CD4-positive, alpha-beta T cell treated with Interferon gamma for 1 hour (primary cell): ENCODE measurements around the gene TIE1.

Experiments
- DNase-seq: peaks from one replicate; pipeline ENCODE4 v3.0.0-alpha.2; 2020

Gene TIE1

DNA sequence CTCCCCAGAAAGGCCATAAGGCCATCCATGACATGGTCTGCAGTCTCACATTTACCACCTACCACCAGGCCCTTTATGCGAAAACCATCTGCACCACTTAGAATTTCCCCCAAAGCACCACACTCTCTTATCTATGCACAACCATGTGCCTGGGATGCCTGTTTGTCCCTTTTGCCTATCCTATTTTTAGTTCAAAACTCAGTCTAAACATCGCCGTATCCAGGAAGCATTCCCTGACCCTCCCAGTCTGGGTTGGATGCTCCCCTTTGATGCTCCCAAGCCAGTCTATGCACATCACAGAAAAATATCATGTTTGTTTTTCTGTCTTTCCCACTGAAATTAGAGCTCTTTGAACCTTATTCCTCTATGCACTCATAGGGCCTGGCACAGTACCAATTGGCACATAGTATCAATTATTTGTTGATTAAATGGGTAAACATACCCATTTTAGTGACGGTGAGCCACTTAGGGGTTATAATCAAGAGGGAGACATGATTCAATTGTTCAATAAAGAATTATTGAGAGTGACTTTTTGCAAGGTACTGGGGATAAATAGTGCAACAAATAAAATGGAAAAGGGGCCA, 43.6 kb downstream of the TIE1 start:
- no peak for DNase-seq

DNA sequence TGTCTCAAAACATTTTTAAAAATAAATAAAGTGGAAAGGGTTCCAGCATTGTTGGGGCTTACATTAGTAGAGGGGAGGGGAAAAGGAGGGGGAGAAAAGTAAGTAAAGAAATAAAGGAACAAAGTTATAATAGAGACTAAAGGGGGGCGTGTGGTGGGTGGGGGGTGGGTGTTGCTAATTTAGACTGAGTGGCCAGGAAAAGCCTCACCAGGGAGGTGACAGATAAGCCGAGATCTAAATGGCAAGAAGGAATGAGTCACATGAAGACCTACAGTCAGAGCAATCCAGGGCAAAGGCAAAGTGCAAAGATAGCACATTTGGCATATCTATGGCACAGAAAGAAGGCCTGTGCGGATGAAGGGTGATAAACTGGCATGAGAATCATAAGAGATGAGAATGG, 44.3 kb downstream of the TIE1 start:
- no peak for DNase-seq

DNA sequence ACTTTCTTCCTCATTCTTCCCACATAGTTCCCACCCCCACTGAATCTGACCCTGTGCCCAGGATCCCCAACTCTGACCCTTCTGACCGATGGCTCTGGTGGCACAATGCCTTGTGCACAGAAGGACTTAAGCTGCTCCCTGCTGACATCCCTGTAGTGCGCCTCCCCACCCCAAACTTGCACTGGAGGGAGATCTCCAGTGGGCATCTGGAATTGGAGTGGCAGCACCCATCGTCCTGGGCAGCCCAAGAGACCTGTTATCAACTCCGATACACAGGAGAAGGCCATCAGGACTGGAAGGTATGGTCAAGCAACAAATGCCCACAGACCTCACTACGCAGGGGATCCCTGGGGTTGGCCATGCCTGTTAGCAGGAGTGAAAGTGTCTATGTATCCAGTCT, 45.9 kb downstream of the TIE1 start:
- DNase-seq, result no peak

DNA sequence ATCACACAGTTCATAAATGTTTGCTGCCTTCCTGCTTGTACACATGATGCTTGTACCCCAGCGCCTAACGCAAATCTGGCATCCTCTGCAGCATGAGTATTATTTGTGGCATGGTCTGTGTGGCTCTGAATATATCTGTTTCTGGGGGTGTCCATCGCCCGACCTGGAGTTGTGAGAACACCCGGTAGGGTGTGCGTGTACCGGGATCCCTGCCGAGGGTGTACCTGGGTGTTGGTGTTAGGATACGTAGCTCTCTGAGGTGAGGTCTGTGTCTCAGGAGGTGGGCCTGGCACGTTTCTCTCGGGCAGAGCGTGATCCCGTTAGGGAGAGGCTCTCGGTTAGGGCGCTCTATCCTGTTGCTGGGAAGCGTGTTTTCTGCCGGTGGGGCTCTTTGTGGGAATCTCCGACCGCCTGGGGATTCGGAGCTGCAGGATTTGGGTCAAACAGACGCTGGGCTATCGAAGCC, 47.6 kb downstream of the TIE1 start:
- no peak for DNase-seq

DNA sequence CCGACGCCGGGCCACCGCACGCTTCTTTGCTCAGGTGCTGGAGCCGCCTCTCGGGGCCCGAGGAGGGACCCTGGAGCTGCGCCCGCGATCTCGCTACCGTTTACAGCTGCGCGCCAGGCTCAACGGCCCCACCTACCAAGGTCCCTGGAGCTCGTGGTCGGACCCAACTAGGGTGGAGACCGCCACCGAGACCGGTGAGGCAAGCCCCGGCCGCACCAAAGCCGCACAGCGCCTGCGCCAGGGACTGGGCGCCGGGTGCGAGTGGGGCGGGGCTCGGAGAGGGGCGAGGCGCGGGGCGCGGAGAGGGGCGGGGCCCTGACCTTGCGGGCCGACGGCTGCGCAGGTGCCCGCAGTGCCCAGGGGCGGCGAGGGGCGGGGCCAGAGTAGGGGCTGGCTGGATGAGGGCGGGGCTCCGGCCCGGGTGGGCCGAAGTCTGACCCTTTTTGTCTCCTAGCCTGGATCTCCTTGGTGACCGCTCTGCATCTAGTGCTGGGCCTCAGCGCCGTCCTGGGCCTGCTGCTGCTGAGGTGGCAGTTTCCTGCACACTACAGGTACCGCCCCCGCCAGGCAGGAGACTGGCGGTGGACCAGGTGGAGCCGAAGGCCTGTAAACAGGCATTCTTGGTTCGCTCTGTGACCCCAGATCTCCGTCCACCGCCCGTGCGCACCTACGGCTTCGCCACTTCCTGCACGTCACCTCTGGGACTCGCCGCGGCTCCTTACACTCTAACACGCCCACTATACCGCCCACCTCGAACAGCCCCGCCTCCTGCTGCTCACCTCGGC, 48.2 kb downstream of the TIE1 start:
- peak; percentile 91 for DNase-seq

DNA sequence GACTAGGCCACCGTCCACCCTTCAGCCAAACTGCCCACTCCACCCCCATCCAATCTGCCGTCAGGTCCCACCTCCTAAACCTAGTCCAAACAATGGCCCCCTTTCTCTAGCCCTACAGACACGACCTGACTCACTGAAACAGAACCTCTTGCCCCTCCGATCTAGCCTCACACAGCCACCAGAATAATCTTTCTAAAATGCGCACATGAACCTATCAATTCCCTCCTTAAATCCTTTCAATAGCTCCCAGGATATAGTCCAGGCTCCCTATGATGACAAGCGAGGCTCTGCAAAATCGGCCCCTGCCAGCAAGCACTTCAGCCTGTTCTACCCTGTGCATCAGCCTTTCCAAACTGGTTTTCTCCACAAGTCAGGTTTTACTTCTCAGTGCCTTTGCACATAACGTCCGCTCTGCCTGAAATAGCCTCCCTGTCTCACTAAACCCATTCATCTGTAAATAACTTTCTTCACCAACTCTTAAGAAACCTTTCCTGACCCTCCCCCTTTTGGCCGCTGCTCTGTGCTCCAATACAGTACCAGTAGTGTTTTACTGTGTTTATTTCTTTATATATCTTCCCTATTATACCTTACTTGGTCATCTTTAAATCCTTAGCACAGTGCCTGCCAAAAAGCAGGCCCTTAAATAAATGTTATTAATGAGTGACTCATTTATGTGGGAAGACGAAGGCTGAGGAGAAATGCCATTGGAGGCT, 49.0 kb downstream of the TIE1 start:
- DNase-seq, result no peak

DNA sequence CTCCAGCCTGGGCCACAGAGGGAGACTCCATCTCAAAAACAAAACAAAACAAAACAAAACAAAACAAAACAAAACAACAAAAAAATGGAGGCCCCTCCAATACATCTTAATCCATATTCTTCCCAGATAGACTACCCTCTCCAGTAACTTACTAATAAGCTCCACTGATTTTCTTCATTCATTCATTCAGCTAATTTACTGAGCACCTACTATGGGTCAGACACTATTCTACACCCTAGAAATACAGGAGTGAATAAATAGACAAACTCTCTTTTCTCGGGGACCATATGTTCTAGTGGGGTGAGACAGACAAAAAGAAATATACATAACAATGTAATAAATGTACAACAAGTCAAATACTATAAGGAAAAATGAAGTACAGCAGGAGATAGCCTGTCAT, 50.2 kb downstream of the TIE1 start:
- DNase-seq, result no peak

DNA sequence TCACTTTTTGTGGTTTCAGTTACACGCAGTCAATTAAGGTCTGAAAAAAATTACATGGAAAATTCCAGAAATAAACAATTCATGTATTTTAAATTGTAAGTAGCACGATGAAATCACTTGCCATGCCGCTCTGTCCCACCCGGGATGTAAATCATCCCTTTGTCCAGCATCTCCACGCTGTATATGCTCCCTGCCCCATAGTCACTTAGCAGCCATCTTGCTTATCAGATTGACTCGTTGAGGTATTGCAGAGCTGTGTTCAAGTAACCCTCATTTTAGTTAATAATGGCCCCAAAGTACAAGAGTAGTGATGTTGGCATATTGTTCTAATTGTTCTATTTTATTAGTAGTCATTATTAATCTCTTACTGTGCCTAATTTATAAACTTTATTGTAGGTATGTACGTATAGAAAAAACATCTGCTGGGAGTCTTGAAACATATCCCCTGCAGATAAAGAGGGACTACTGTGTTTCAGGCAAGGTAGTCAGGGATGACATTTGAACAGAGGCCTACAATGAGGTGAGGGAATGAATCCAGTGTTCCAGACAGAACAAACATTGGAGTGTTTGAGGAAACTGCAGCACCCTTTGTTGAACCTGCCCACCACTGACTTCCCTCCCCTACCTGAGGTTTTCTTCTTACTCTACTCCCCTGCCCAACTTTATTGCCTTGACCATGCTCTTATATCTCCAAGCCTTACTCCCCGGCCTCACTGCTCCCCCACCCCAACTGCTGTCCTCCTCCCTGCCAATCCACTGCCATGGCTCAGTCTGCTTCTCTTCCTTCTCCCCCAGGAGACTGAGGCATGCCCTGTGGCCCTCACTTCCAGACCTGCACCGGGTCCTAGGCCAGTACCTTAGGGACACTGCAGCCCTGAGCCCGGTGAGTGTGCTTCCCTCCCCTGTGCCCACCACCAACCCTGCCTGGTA, 50.9 kb downstream of the TIE1 start:
- no peak for DNase-seq

DNA sequence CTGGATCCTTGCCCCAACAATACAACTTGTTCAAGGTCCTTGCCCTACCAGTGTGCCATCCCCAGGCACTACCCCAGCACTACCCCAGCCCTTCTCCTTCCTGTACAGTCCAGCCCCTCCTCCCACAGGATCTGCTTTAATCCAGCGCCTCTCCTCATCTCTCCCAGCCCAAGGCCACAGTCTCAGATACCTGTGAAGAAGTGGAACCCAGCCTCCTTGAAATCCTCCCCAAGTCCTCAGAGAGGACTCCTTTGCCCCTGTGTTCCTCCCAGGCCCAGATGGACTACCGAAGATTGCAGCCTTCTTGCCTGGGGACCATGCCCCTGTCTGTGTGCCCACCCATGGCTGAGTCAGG, 51.5 kb downstream of the TIE1 start:
- DNase-seq, result no peak

DNA sequence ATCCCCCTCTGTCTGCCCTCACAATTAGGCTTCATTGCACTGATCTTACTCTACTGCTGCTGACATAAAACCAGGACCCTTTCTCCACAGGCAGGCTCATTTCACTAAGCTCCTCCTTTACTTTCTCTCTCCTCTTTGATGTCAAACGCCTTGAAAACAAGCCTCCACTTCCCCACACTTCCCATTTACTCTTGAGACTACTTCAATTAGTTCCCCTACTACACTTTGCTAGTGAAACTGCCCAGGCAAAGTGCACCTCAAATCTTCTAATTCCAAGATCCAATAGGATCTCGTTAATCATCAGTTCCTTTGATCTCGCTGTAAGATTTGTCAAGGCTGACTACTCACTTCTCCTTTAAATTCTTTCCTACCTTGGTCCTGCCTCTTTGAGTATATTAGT, 52.1 kb downstream of the TIE1 start:
- DNase-seq, result no peak

DNA sequence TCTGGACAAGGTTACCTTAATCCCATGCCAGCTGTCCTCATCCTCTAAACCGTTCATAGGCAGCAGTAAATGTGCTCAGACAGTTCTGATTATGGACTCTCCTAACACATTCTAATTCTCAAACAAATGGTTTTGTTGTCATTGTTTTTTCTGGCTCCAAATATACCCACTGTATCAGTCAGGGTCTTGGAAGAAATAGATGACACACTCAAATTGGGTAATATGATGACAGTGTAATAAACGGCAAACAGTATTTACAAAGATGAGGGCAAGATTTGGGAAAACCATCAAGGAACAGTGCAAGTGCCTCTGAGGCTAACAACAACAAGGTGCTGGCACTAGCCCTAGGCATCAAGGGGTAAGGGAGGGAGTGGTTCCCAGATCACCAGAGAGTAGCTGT, 53.7 kb downstream of the TIE1 start:
- DNase-seq, result no peak

DNA sequence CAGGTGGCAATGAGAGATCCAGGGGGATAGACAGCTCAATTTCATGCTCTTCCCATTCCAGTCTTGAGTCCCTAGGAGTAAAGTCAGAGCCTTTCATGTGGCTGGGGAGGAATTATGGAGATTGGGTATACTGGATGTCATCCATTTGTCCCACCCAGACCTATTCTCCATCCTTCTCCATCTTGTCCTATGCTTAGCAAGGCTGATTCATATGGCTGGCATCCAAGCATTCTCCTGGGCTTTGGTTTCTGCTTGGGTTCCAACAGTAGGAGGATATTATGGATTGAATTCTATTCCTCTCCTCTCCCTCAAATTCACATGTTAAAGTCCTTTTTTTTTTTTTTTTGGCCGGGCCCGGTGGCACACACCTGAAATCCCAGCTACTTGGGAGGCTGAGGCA, 54.2 kb downstream of the TIE1 start:
- DNase-seq, result no peak

DNA sequence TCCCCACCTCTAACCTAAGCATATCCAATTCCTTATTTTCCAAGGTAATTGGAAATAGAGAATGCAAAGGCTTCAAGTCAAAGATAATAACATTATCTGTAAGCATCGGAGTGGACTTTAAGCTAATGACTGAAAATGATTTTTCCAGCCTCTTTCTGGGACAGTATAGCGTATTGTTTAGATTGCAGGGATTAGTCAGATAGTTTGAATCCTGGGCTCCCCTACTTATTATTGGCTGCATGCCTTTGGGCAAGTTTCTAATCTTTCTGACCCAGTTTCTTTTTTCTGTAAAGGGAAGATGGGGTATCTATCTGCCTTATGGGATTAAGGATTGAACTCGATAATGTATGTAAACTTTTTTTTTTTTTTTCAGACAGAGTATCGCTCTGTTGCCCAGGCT, 56.5 kb downstream of the TIE1 start:
- DNase-seq, result no peak

DNA sequence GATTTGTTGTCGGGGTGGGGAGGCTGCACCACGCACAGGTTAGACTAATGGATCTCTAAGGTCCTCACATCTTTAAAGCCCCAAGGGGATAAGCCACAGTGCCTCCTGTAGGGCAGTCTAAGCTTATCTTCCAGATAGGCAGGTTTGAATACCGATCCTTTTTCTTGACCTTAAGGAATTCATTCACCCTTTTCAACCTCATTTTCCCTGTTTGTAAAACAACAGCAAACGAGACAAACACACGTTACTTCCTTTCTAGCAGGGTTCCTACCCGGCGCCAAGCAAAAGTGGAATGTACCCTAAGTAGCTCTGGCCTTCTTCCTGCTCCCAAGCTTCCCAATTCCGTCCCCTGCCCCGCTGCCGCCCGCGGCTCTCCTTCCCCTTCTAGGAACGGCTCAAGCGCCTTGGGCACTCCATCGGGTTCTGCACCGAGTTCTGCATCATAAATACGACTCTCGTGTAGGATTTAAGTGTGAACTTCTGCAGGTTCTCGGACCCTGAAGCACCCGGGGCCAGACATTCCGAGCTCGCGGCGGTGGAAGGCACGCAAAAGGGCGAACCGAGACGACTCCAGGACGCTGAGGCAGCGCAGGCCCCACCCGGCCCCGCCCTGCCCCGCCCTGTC, 57.5 kb downstream of the TIE1 start:
- DNase-seq, result no peak

DNA sequence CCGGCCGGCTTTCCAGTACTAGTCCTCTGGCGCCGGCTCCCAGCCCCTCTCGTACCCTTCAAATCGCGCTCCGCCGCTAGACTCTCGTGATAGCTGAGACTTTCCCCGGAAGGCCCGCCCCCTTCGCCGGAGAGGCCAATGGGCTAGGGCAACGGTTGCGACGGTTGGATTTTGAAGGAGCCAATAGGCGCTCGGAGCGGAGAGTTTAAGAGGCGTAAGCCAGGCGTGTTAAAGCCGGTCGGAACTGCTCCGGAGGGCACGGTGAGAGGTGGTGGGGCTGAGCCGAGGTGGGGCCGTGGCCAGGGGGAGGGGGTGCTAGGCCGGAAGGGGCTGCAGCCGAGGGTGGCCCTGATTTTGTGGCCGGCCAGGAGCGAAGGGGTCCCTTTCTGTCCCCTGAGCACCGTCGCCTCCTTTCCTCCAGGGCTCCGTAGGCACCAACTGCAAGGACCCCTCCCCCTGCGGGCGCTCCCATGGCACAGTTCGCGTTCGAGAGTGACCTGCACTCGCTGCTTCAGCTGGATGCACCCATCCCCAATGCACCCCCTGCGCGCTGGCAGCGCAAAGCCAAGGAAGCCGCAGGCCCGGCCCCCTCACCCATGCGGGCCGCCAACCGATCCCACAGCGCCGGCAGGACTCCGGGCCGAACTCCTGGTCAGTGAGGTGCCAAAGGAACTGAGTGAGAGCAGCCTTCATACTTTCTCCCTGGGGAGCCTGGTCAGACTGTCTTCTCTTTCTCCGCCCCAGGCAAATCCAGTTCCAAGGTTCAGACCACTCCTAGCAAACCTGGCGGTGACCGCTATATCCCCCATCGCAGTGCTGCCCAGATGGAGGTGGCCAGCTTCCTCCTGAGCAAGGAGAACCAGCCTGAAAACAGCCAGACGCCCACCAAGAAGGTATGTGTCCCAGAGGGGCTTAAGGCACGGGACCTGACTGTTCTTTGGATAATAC, 58.2 kb downstream of the TIE1 start, which contains the start of gene CDC20:
CDC20 (plus strand) TSS at position 236 of the 948 bp plus-strand sequence; CDS start at position 471, 235 bp downstream.
- peak; percentile 94 for DNase-seq

DNA sequence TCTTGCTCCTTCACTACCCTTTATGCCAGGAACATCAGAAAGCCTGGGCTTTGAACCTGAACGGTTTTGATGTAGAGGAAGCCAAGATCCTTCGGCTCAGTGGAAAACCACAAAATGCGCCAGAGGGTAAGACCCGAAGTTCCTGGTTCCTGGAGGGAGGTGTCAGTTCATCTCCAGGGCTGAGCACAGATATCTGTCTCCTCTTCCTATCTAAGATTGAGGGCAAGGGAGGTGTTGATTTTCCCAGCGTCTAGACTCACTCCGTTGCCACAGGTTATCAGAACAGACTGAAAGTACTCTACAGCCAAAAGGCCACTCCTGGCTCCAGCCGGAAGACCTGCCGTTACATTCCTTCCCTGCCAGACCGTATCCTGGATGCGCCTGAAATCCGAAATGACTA, 58.9 kb downstream of the TIE1 start:
- DNase-seq, result no peak

DNA sequence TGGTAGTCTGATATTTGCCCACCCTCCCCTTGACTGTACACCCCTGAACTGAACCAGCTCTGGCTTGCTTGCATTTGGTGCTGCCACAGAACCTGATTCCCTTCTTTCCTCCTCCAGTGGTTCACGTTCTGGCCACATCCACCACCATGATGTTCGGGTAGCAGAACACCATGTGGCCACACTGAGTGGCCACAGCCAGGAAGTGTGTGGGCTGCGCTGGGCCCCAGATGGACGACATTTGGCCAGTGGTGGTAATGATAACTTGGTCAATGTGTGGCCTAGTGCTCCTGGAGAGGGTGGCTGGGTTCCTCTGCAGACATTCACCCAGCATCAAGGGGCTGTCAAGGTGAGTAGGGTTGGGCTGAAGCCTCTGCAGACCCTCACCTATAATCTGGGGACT, 59.8 kb downstream of the TIE1 start:
- no peak for DNase-seq

DNA sequence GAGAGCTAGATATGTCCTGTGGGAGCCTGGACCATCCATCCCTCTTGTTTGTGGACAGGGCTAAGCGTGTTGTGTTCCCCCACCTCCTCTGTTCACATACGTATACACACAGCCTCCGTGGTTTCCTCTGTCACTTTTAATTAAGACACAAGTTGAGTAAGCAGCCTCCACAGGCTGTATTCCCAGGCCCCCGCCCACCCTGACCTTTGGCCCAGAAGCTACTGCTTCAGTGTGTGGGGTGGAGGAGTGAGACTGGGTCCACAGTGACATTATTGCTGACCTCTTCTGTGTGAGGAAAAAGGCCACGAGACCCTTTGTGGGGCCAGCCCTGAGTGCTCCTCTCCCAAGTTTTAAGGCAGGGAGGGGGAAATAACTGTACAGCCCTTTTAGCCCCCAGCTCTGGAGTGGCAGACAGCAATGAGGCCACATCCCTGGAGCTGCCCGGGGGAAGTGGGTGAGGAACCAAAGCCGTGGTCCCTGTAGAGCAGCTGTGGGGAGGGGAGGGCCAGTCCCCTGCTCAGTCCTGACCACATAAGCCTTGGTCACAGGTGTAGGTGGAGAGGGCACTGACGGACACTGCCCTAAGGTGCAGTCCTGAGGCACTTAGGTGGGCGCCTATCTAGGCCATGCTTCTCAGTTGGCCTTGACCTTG, 62.6 kb downstream of the TIE1 start:
- DNase-seq, result no peak

DNA sequence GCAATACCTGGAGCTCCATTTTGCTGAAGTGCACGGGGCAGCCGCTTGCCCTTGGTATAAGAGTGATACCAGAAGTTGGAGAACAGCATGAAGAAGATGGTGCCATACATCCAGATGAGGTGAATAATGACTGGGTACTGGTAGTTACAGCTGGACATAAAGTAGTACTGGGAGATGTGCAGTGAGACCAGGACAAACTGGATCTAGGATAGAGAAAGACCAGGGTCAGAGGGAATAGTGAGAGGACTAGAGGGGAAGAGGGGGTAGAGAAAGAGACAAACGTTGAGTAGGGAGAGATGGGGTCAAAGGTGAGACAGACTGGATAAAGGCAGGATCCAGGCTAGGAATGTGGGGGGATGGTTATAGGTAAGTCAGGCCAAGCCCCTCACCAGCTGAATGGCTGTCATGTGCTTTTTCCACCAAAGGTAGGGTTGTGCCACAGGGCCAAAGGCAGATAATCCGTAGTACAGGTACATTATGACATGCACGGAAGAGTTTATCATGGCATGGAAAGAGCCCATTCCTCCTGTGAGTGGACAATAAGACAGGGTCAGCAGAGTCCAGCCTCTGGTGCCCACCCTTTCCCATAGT, 63.2 kb downstream of the TIE1 start:
- no peak for DNase-seq

DNA sequence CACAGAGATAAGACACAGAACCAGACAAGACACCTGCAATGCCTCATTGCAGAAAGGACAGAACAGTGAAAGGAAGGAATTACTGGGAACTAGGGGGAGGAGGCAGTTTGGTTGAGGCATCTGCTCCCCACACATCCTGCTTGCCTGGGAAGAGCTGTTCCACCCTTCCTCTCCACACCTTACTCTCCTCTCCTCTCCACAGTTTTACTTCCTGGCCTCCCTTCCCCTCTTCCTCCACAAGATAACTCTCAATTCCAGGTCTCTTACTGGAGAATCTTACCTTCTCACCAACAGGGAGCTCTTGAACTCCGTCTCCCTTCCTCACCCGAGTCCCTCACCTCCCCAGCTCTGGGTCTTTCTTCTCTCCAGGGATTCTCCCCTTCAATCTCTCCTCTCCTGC, 64.9 kb downstream of the TIE1 start:
- DNase-seq, result no peak
